Epithelial cell of umbilical artery (primary cell): ENCODE measurements around the gene ELMO3. TPM values are rescaled to one million over a fixed set of nuclear protein-coding genes. Genes with fewer than 3 reads are reported as not detected.

Source experiments
- total RNA-seq: library from RNA; depleted of rRNA; stranded (reverse); fragments of >200 nt; gene quantifications from 2 replicates; pipeline ENCODE4 v1.2.3, GENCODE V29; 2014

Gene ELMO3, protein sequence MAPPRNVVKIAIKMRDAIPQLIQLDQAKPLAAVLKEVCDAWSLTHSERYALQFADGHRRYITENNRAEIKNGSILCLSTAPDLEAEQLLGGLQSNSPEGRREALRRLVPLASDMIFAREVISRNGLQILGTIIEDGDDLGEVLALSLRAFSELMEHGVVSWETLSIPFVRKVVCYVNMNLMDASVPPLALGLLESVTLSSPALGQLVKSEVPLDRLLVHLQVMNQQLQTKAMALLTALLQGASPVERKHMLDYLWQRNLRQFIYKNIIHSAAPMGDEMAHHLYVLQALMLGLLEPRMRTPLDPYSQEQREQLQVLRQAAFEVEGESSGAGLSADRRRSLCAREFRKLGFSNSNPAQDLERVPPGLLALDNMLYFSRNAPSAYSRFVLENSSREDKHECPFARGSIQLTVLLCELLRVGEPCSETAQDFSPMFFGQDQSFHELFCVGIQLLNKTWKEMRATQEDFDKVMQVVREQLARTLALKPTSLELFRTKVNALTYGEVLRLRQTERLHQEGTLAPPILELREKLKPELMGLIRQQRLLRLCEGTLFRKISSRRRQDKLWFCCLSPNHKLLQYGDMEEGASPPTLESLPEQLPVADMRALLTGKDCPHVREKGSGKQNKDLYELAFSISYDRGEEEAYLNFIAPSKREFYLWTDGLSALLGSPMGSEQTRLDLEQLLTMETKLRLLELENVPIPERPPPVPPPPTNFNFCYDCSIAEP
- 1.3 and 1.5 TPM in 2 replicates for total RNA-seq

DNA sequence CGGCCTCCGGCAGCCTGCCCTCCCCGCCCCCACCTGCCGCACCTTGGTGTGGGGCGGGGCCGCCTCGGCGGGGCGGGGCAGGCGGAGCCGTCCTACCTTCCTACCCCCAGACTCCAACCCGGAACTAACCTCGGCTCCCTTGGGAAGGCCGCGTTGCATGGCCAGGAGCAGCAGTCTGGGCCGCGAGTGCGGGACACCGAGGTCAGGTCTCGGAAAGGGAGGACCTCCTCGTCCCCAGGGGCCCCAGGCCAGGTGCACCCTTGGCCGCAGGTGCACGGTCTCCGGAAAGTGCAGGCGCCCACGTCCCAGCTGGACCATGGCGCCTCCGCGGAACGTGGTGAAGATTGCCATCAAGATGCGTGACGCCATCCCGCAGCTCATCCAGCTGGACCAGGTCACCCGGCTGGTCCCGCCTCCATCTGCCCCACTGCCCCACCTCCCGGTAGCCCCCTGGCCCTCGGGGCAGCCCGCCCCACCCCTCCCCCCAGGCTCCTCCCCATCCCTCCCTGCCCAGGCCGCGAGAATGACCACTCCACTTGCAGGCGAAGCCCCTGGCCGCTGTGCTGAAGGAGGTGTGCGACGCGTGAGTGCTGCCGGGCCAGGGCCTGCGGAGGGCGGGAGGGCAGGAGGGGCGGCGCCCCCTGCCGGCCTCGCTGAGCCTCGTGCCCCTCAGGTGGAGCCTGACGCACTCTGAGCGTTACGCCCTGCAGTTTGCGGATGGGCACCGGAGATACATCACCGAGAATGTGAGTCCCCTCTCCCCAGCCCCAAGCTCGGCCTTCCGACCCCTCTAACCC is at the start of gene ELMO3:
TSS of gene ELMO3 (plus strand) at position 121 of the 797 bp plus-strand sequence. CDS start at position 317, 196 bp downstream.

DNA sequence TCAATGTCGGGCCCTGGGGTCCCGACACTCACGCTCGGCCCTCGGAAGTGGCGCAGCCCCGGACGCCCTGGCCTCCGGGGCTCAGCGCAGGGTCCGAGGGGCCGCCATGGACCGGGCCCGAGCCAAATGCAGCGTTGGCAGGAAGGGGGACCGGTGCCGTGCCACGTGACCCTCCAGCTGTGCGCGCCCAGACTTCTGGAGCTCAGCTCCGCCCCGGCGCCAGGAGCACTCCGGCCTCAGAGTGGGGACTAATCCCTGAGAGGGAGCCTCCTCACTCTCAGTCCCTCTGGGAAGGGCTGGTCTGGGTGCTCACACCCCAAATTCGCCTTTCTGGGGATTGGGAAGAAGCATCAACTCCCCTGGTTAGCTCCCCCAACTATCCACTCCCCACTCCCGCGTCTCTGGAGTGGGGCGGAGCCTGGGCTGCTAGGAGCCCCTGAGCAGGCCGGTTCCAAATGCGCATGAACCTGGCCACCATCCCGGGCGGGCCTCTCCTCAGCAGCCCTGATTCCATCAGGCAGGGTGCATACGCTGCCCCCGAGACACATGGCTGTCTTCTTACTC is 48.0 kb upstream of the ELMO3 start, which contains the start of gene B3GNT9:
TSS of gene B3GNT9 (minus strand) at position 166 of the 564 bp plus-strand sequence. CDS start 513 bp downstream, outside the sequence.

DNA sequence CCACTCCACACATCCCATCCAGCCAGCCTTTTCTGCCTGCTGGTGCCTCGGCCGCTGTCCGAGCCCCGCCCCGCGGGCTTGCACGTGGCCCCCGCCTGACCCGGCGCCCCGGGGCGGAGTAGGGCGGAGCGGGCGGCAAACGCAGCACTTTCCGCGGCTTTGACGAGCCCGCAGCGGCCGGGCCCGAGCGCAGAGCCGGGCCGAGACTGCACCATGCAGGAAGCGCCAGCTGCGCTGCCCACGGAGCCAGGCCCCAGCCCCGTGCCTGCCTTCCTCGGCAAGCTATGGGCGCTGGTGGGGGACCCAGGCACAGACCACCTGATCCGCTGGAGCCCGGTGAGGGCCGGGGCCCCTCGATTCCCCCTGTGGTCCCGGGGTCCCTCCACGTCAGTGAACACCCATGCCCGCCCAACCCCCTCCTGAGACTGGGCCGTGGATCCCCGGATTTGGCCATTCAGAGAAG is 34.3 kb upstream of the ELMO3 start, which contains the start of gene HSF4:
TSS of gene HSF4 (plus strand) at position 147 of the 463 bp plus-strand sequence. CDS start at position 214, 67 bp downstream.

DNA sequence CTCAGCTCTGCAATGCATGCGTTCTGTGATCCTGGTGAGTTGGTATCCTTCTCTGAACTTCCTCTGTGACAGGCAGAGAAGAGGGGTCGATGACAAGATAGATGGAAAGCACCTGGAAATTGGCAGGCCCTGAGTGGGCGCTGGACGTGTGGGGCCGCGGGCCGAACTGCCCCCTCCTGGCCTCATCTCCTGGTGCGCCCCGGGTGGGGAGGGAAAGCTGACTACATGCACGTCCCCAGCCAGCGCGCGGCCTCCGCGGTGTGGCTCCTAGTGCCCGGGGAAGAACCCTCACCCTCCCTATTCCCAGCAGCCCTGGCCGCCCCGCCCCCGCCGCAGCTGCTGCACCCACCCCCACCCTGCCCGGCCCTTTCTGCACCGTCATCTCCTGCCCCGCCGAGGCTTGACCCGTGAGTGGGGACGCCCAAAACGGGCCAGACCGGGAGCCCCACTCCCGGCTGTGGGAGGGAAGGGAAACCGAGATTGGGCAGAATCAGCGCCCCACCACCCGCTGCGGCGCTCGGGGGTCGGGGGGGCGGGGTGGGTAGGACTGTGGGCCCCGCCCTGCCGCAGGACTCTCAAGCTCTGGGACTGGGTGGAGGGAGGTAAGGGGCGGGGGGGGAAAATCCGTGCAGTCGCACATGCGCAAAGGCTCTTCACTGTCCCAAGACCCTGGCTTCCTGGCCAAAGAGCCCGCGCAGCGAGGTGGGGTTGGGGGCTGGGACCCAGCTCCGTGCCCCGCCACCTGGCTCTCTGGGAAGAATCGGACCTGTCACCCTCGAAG is 28.6 kb upstream of the ELMO3 start, which contains the start of gene NOL3:
TSS of gene NOL3 (plus strand) at position 371 of the 781 bp plus-strand sequence.

DNA sequence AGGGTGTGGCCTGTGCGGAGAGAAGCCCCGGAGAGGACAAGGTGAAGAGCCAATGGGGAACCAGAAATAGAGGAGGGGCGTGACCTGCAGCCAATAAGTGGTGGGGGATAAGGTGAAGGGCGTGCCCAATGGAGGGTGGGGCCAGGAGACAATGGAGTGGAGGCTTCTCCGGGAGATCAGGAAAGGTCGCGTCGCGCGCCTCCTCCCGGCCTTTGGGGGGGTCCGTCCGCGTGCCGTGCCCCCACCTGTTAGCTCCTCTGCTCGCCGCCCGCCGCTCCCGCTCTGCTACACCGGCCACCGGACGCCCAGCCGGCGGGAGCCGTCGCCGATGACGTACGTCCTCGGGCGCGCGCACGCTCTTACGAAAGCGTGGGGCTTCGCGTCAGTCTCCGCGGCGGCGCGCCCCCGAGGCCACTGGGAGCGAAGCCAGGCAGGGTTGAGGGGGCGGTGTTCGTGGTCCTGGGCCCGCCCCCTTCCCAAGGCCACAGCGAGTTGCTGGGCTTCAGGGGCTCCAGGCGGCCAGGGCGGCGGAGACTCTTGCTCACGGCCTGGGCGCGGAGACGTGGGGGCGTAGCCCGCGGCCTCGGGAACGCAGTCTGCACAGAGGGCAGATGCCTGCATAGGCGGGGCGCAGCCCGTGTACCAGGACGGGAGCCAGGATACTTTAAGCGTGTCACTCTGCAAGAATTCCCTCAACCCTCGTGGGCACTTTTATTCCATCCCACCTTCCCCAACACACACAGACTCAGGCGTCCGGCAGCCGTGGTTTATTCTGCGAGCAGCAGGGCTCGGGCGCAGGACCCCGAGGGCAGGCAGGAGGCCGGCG is 15.1 kb upstream of the ELMO3 start, which contains the start of gene MATCAP1:
TSS of gene MATCAP1 (minus strand) at position 337 of the 826 bp plus-strand sequence. CDS start 3,353 bp downstream, outside the sequence.

DNA sequence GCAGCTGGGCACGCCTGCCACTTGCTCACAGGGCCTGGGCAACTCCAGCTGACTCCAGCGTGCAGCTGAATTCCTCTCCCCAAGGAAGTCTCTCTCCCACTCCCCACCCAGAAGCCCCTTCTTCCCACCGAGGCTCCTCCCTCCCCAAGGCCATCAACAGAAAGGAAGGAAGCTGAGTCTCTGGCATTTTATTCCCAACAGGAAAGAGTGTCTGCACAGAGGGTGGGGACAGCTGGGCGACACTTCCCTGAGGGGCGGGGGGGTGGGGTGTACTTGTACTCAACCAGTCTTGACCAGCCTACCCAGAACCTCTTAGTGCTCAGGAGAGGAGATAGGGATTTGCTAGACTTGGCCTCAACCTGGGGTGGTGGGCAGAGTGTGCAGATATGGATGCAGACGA is 8.9 kb upstream of the ELMO3 start, which contains the start of gene EXOC3L1:
TSS of gene EXOC3L1 (minus strand) at position 96 of the 400 bp plus-strand sequence. CDS start 460 bp downstream, outside the sequence.

DNA sequence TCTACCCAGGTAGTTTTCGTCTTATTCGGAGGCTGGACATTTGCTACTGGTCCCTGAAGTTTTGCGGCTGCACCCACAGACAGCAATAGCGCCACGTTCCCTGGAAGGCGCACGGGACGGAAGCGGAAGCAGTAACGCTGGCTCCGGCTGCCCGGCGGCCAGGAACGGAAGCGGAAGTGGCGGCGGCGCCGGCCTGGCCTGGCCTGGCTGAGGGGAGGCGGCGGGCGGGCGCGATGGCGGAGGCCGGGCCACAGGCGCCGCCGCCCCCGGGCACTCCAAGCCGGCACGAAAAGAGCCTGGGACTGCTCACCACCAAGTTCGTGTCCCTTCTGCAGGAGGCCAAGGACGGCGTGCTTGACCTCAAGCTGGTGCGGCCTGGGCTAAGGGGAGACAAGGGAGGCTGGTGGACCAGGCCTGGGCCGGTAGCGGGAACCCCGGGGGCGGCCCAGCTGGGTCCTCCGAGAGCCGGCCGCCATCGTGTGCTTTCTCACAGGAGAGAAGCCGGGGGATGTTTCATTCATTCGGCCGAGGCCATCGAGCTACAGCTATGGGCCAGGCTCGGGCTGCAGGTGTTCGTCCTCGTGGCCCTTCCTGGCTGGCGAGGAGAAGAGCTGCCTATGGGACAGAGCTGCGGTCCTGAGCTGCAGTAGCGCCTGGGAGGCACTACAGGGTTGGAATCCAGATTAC is 6.8 kb upstream of the ELMO3 start, which contains the start of gene E2F4:
TSS of gene E2F4 (plus strand) at position 161 of the 687 bp plus-strand sequence. CDS start at position 234, 73 bp downstream.

DNA sequence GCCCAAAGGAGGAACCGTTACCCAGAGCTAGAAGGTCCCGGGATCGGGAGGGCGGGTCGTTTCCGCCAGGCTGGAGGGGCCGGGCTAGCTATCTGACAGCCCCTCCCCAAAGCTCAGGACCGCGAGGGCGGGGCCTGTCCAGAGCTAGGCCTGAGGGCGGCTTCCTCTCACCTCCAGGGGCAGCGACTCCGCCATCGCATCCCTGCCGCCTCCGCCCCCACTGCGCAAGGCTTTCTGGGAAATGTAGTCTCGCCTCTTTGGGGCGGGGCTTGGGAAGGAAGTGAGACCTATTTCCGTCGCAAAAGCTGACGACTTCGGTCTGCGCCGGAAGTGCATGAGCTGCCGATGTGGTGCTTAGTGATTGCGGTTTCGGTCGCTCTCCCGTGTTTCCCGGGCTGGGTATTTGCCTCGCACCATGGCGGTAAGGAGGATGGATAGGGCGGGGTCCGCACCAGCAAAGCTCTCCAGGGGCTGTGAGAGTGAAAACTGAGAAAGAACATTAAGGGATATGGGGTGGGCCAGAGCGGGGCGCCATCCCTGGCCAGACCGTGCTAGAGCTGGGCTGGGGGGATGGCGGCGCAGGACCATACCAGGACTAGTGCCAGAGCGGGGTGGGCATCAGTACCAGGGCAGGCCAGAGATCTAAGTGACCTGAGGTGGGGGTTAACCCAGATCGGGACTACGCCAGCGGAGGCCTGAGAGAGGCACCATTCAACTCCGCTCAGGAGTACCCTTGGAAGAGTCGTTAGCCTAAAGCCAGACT is 28.1 kb downstream of the ELMO3 start, which contains the start of gene TMEM208:
TSS of gene TMEM208 (plus strand) at position 327 of the 763 bp plus-strand sequence. CDS start at position 416, 89 bp downstream.

DNA sequence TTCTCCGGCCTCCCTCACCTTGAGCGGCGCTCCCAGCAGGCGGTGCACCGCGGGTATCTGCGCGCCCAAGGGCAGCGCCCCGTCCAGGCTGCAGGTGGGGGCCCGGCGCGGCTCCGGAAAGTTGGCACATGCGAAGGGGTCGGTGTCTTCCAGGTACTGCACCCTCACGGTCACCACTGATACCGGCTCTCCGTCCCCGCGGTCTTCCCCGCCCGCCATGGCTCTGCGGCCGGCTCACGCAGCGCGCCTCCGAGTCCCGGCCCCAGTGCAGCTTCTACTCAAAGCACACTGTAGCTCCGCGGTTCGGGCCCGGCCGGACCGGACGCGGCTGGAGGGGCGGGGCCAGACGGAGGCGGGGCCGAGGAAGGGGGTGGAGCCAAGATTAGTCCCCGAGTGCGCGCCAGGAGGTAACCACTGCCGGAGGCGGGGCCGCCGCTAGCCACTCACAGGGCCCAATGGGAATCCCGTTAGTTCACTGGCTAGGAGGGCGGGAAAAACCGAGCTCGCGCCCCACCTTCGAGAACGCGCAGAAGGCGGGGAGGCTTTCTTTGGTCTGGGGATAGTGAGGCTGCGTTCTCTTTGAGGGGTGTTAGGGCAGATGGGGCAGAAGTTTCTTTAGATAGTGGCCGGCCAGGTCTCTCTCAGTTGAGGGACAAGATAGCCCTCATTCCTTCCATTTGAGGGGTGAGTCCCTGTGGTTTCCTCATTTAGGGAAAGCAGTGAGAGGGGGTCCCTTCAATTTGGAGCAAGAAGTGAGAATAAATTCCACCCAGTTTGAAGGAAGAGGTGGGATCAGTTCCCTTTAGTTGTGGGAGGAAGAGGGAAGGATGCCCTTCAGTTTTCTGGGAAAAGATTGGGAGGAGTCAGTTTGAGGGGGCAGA is 48.5 kb downstream of the ELMO3 start, which contains the start of gene FHOD1:
TSS of gene FHOD1 (minus strand) at position 290 of the 881 bp plus-strand sequence. CDS start at position 219, 71 bp downstream.

DNA sequence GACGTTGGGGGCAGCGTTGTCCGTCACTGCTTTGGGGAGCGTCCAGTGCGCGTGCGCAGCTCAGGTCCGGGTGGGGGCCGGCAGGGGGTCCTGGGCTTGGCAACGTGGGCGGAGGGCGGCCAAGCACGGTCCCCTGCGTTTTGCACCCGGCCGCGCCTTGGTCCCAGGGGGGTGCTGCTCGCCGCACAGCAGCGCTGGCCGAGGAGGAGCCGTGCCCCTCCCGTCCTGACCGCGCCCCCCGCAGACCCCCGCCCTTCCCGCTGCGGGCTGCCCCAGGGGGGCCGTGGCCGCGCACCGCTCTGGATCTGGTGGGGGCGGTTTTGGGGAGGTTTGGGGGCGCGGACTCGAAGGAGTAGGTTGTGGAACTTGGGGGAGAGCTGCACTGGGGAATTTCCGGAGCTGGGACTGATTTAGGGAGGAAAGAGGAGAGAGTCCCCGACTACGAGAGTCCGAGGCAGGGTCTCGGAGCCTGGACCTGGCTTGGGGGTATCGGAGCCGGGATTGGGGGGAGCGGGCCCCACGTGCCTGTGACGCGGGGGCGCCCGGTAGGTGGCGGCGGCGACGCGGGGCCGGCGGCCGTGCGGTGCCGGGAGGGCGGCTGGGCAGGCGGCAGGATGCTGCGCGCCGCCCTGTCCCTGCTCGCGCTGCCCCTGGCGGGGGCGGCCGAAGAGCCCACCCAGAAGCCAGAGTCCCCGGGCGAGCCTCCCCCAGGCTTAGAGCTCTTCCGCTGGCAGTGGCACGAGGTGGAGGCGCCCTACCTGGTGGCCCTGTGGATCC is 49.7 kb downstream of the ELMO3 start, which contains the start of gene SLC9A5:
TSS of gene SLC9A5 (plus strand) at position 579 of the 777 bp plus-strand sequence. CDS start at position 615, 36 bp downstream.

Other genes starting within 250 kb of the ELMO3 start
- not detected in 2 replicates for gene CES3, start 237.9 kb upstream of the ELMO3 start, total RNA-seq
- 0.65 and 0.91 TPM in 2 replicates for gene CES4A, start 210.5 kb upstream of the ELMO3 start, total RNA-seq
- gene CBFB, start 170.0 kb upstream of the ELMO3 start, total RNA-seq: 143 and 146 TPM in 2 replicates
- 7.8 and 10.8 TPM in 2 replicates for gene PHAF1, start 89.2 kb upstream of the ELMO3 start, total RNA-seq
- 1.6 and 4.0 TPM in 2 replicates for gene B3GNT9, start 48.1 kb upstream of the ELMO3 start, total RNA-seq
- gene TRADD, start 39.2 kb upstream of the ELMO3 start, total RNA-seq: 22.3 and 23.7 TPM in 2 replicates
- 2.3 and 5.8 TPM in 2 replicates for gene FBXL8, start 39.2 kb upstream of the ELMO3 start, total RNA-seq
- 0.32 and 0.61 TPM in 2 replicates for gene HSF4, start 34.4 kb upstream of the ELMO3 start, total RNA-seq
- 7.3 and 12.3 TPM in 2 replicates for gene NOL3, start 28.6 kb upstream of the ELMO3 start, total RNA-seq
- gene MATCAP1, start 15.2 kb upstream of the ELMO3 start, total RNA-seq: 11.7 and 13.4 TPM in 2 replicates
- 8.8 and 29.9 TPM in 2 replicates for gene EXOC3L1, start 9.0 kb upstream of the ELMO3 start, total RNA-seq
- 83.8 and 94.1 TPM in 2 replicates for gene E2F4, start 7.0 kb upstream of the ELMO3 start, total RNA-seq
- 36.1 and 47.1 TPM in 2 replicates for gene TMEM208, start 28.0 kb downstream of the ELMO3 start, total RNA-seq
- gene FHOD1, start 48.4 kb downstream of the ELMO3 start, total RNA-seq: 19.3 and 22.7 TPM in 2 replicates
- 0.30 and 0.97 TPM in 2 replicates for gene SLC9A5, start 49.8 kb downstream of the ELMO3 start, total RNA-seq
- gene PLEKHG4, start 80.4 kb downstream of the ELMO3 start, total RNA-seq: 17.5 and 41.0 TPM in 2 replicates
- gene KCTD19, start 127.6 kb downstream of the ELMO3 start, total RNA-seq: 0.61 TPM in 1 of 2 replicates, not detected in the other
- 0.61 and 2.3 TPM in 2 replicates for gene LRRC36, start 127.7 kb downstream of the ELMO3 start, total RNA-seq
- 0.15 and 1.9 TPM in 2 replicates for gene TPPP3, start 194.4 kb downstream of the ELMO3 start, total RNA-seq
- gene ZDHHC1, start 217.3 kb downstream of the ELMO3 start, total RNA-seq: 4.0 and 7.8 TPM in 2 replicates
- 0.65 TPM in 1 of 2 replicates, not detected in the other for gene HSD11B2, start 232.0 kb downstream of the ELMO3 start, total RNA-seq